HuH-7 (cell line): ENCODE measurements around the gene CDS2.
"Not testable (repeated sequence)": the region's sequence is repeated elsewhere in the genome, so short reads cannot be mapped to it uniquely, and the experiment has no call there.

Experiments used
- DNase-seq: peaks from one replicate; pipeline ENCODE4 v3.0.0; 2011; ENCODE audit warnings: low spot score

The CDS2 gene

DNA sequence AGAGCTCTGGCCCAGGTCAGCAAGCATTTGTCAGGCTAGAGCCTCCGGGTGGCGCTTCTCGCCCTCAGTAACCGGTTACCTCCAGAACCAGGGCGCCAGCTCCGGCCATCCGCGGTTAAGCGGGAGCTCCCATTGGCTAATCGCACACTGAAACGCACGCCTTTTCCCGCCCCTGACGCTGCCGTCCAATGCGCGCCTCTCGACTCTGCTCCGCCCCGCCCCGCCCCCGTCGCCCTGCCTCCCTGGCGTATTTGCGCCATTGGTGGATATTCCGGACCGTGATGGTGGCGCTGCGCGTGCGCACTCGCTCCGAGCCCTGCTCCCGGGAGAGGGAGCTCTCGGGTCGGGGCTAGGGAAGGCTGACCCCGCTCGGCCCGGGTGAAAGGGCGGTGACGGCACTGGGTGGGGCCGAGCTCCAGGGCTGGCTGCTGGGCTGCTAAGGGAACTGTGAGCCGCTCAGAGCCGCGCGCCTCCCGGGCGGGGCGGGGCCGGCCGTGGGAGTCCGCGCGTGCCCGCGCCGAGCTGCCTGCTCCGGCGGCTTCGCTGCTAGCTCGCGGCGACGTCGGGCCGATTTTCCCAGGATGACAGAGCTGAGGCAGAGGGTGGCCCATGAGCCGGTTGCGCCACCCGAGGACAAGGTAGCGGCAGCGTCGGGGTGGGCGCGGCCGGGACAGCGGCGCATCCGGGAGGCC lies at the start of gene CDS2:
CDS2 (plus strand) TSS at position 497 of the 692 bp plus-strand sequence; CDS start at position 582, 85 bp downstream.
- DNase-seq = peak; percentile 99

DNA sequence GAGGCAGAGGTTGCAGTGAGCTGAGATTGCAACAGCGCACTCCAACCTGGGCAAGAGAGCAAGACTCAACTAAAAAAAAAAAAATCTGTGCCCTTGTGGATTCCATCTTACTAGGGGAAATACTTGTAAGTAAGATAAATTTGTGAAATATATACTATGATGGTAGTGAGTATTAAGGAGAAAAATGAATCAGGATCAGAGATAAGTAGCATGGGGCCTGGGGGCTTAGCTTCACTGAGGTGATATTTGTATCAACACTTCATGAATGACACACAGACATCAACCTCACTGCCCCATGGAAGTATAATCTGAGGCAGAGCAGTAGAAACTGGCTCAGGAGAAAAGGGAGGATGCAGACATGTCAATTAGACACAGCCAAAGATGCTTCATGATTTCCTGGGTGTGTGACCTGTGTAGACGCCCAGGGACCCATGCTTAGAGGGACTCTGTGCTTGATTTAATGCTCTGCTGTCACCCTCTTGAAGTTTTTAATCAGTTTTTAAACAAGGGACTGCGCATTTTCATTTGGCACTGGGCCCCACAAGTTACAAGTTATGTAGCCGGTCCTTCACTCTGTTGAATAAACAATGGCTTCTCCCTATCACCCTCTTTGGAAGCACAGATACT lies 48.9 kb upstream of the CDS2 start:
- no peak for DNase-seq

DNA sequence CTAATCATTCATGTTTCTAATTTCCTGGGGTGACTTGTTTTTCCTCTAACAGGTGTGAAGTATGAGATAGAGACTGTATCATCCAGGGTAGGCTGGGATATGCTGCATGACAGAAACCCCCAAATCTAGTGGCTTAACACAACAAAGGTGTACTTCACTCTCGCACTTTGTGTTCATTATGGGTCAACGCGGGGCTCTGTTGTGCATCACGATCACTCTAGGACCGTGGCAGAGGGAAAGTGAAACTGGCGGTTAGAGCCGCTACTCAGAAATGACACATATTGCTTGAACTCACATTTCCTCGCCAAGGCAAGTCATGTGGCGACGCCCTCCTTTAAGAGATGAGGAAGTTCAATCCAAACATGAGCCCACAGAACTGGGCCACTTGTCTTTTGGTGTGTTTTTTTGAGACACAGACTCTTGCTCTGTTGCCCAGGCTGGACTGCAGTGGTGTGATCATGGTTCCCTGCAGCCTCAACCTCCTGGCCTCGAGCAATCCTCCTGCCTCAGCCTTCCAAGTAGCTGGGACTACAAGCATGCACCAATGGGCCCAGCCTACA lies 48.3 kb upstream of the CDS2 start:
- DNase-seq = no peak

GRCh38 chr20:5080384-5080877 lies 46.4 kb upstream of the CDS2 start:
- no peak for DNase-seq

DNA sequence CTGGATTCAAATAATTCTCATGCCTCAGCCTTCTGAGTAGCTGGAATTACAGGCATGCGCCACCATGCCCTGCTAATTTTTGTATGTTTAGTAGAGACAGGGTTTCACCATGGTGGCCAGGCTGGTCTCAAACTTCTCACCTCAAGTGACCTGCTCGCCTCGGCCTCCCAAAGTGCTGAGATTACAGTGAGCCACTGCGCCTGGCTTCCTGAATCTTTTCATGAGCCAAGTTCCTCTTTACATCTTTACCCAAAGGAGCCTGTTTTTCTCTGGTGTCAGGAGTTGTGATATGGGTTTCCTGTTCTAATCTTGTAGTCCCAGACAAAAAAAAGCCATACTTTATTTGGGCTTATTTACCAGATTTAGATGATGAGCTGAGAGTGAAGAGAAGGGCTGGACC lies 41.4 kb upstream of the CDS2 start:
- DNase-seq = no peak

DNA sequence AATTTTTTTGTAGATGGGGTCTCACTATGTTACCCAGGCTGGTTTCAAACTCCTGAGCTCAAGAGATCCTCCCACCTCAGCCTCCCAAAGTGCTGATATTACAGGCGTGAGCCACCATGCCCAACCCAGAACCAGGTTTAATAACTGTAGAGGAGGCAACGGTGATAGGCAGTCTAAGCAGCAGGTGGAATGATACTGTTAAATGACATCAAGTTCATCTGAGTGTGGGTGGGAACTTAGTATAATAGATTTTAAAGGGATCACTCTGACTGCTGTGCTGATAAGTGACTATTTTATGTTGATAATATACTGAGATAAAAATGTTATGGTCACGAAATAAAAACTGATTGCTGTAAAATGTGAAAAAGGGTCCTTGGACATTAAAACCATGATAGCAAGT lies 38.1 kb upstream of the CDS2 start:
- DNase-seq = no peak

- no peak for DNase-seq
Measured at GRCh38 chr20:5090191-5090590, 36.6 kb upstream of the CDS2 start.

GRCh38 chr20:5091902-5092301 lies 34.9 kb upstream of the CDS2 start:
- DNase-seq = no peak

- no peak for DNase-seq
Measured at GRCh38 chr20:5092765-5093339, 34.0 kb upstream of the CDS2 start.

- DNase-seq = no peak
Measured at GRCh38 chr20:5095454-5095853, 31.4 kb upstream of the CDS2 start.

GRCh38 chr20:5095931-5096330 lies 30.9 kb upstream of the CDS2 start:
- DNase-seq = no peak

- no peak for DNase-seq
Measured at GRCh38 chr20:5096463-5096862, 30.3 kb upstream of the CDS2 start.

DNA sequence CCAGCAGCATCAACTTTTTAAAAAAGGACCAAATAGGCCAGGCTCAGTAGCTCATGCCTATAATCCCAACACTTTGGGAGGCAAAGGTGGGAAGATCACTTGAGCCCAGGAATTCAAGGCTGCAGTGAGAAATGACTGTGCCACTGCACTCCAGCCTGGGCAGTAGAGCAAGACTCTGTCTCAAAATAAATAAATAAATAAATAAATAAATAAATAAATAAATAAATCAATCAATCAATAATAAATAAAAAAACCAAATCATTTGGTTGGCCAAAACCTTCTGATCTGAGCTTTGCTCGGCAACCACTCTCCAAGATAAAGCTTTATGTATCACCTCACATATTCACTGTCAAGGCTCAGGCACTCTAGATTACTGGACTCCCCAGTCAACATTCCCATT lies 27.8 kb upstream of the CDS2 start:
- DNase-seq = not testable (repeated sequence)

- DNase-seq = not testable (repeated sequence)
Measured at GRCh38 chr20:5099909-5100308, 26.9 kb upstream of the CDS2 start.

GRCh38 chr20:5100684-5101347 lies 26.0 kb upstream of the CDS2 start:
- DNase-seq = peak; percentile 70

- no peak for DNase-seq
Measured at GRCh38 chr20:5104479-5104878, 22.3 kb upstream of the CDS2 start.

DNA sequence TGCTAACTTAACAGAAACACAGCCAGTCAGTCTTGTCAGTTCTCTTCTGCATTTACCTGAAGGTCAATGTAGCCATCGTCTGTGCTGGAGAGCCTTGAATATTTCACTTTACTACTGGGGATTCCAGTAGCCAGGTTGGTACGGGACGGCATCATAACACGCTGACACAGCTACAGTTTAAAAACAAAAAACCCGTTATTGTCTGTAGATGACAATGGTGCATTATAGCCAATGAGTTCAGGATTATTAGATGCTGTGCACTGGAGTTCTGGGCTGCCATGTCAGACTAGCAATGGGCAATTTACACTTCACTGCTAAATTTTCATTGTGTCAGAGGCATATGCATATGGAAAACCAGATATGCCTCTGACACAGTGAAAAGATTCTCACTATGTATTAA lies 17.5 kb upstream of the CDS2 start:
- no peak for DNase-seq

DNA sequence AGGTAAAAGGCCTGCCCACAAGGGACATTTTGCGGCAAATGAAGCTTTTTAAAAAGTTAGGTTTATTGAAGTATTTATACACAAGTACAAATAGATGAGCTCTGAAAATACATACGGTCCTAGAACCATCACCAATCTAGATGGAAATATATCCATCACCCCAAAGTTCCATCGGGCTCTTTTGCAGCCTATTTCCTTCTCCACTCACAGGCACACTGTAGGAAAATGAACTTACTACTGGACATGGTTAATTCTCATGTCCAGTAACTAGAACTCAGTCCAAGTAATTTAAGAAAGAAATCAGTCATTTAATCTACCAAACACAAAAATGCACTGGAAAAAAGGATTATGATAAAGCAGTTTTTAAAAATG lies 13.2 kb upstream of the CDS2 start:
- DNase-seq = no peak

DNA sequence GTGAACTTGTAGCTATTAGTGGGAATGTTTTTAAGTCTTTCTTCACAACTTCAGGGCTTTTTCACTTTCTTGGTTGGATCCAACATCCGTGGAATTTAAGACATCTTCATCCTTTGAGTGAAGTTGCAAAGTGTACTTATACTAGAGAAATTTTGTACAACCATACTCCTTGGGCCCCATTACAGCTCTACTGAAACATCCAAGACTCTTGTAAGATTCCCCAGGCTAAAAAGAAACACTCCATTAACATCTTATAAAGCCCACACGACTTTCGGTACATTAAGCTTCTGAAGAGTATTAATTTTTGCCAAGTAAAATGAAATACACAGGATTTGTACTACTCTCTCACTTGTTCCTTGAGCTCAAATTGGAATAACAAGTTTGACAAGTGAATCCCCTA lies 12.4 kb upstream of the CDS2 start:
- no peak for DNase-seq

- no peak for DNase-seq
Measured at GRCh38 chr20:5116875-5117274, 9.9 kb upstream of the CDS2 start.

- DNase-seq = no peak
Measured at GRCh38 chr20:5118220-5119142, 8.3 kb upstream of the CDS2 start.

DNA sequence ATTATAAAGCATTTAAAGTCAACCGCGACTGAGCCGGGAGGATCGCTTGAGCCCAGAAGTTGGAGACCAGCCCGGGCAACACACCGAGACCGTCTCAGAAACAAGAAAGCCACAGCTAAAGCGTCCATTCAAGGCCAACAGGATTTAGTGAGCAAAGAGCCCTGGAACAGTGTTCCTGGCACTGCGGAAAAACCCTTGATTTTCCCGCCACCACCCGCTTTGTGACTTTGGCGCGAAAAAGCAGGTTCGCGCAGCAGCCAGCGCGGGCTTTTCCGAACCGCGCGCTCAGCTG lies 7.7 kb upstream of the CDS2 start:
- DNase-seq = no peak
